Measurements from ENCODE around the gene INPP5E. TPM values are rescaled to one million over a fixed set of nuclear protein-coding genes. Genes with fewer than 3 reads are reported as not detected.

The INPP5E gene
- total RNA-seq, 1 experiment from 2014 or later = 11.3 TPM

DNA sequence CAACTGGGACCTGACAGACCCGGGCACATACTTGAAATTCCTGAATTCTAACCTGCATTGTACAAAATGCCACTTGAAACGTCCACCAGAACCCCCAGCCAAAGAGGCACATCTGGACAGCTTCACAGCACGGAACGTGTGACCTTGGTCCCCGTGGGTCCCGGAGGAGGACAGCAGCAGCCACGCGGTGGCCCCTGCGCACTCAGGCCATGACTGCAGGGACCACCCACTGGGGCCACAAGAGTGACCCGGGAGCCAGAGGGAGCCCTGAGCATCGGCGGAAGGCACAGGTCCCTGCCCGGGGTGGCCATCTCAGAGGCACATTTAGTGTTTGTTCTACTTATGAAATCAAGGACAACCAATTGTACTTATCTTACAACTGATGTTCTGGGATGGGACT is 37.6 kb downstream of the INPP5E start:
- no peak overlapping the region for H3K4me3 Mint-ChIP-seq (ENCODE audit: low read depth, unreplicated experiment)
- H3K4me1 Mint-ChIP-seq (ENCODE audit: low read depth, unreplicated experiment) = no peaks in the 10 kb centered on the region
- intact Hi-C loops (cut with micrococcal nuclease; ENCODE audit: unreplicated experiment) = no loop called here
- no peak for DNase-seq
- H3K27ac Mint-ChIP-seq (ENCODE audit: unreplicated experiment) = no peak overlapping the region
- no peaks in the 10 kb centered on the region for H3K9me3 Mint-ChIP-seq (ENCODE audit: low read depth, unreplicated experiment)
- H3K36me3 Mint-ChIP-seq (ENCODE audit: insufficient read depth, unreplicated experiment) = peaks cover 41% of the 10 kb centered on the region
- no peaks in the 10 kb centered on the region for H3K27me3 Mint-ChIP-seq (ENCODE audit: unreplicated experiment)
- BruUV-seq (replicated peaks) = no TSS peak
- CTCF ChIA-PET = interaction anchor here (0.6 kb wide), 1 partner anchor 70 kb away, joined by 4 read pairs; no protein-coding TSS in a partner anchor
- TF ChIP-seq, protein P1, sequence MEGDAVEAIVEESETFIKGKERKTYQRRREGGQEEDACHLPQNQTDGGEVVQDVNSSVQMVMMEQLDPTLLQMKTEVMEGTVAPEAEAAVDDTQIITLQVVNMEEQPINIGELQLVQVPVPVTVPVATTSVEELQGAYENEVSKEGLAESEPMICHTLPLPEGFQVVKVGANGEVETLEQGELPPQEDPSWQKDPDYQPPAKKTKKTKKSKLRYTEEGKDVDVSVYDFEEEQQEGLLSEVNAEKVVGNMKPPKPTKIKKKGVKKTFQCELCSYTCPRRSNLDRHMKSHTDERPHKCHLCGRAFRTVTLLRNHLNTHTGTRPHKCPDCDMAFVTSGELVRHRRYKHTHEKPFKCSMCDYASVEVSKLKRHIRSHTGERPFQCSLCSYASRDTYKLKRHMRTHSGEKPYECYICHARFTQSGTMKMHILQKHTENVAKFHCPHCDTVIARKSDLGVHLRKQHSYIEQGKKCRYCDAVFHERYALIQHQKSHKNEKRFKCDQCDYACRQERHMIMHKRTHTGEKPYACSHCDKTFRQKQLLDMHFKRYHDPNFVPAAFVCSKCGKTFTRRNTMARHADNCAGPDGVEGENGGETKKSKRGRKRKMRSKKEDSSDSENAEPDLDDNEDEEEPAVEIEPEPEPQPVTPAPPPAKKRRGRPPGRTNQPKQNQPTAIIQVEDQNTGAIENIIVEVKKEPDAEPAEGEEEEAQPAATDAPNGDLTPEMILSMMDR (IDR thresholded peaks at IDR 0.05; ENCODE audit: unreplicated experiment) = no peak

DNA sequence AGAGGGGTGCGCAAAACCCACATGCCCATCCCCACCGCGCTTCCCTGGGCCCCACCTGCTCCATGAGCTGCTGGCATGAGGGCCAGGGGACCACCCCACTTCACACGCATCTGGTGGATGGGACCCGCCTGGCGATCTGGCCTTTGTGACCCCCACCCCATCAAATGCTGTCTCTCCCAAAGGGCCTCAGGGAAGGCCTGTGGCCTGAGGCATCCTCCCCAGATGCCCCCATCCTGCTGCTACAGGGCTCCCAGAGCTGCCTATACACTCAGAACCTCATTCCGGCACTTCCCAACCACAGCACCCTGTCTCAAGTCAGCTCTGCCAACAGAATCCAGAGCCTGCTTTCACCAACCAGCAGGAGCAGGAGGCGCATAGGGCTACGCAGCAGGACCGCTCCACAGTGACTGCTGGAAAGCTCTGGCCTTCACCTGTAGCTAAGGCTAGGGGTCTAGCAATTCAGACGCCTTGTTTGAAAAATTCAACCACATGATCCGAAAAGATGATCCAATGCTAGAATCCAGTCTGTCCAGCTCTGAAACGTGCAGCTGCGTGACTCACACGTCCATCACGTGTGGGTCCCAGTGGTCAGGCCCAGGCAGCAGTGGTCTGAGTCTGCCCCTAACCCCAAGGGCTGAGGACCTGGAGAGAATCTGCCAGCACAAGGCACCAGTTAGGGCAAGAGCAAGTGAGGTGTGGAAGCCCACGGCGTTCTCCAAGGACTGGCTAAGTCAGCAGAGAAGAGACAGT is 38.3 kb downstream of the INPP5E start:
- CTCF ChIA-PET = interaction anchor here (0.6 to 0.7 kb wide), 2 partner anchors 56 to 69 kb away, joined by 4 read pairs; no protein-coding TSS in a partner anchor
- Mint-ChIP-seq H3K27me3 (ENCODE audit: unreplicated experiment) (no peaks in the 10 kb centered on the region), H3K9me3 (ENCODE audit: low read depth, unreplicated experiment) (no peaks in the 10 kb centered on the region), H3K27ac (ENCODE audit: unreplicated experiment) (peak overlapping the region; percentile 50), H3K4me3 (ENCODE audit: low read depth, unreplicated experiment) (peak overlapping the region; percentile 89), H3K4me1 (ENCODE audit: low read depth, unreplicated experiment) (no peaks in the 10 kb centered on the region), H3K36me3 (ENCODE audit: insufficient read depth, unreplicated experiment) (peaks cover 38% of the 10 kb centered on the region)
- TF ChIP-seq, protein P1 (IDR thresholded peaks at IDR 0.05; ENCODE audit: unreplicated experiment) = no peak
- intact Hi-C loops (cut with micrococcal nuclease; ENCODE audit: unreplicated experiment) = no loop called here
- no TSS peak for BruUV-seq (replicated peaks)
- no peak for DNase-seq

DNA sequence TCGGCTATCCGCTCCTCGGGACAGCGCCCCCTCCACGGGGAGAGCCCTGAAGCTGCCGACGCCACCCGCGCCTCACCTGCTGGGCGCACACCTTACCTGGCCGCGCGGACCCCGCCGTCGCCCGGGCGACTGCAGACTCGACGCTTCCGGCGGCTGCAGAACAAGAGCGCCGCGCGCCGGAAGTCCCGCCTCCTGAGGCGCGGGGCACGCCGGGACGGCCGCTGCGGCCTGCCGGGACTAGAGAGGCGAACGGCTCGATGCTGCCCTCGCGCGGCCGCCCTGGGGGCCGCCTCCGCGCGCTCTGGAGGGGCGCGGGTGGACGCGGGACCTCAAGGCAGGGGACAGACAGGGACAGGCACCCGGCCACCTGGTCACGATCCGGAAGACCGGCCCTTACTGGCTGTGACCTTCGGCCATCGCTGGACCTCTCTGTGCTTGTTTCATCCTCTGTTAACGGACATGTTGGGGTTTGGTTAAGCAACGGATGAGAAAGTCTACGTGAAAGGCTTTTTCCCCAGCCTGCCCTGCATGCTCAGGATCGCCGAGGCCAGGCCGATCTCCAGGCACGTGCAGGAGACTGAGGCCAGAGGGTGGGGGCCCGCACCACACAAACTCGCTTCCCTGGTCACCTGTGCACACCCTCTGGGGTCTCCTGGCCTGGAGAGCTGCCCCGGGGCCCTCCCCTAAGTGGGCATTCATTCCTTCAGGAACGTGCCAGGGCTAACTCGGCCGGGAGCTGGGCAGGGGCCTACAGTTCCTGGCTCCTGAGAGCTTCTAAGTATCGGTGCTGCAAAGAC is 39.4 kb downstream of the INPP5E start, which contains the start of gene SNAPC4:
Gene SNAPC4 (minus strand): TSS at position 133 of the 797 bp plus-strand sequence. CDS start 1,742 bp downstream, outside the sequence.
- no TSS peak for BruUV-seq (replicated peaks)
- Mint-ChIP-seq H3K9me3 (ENCODE audit: low read depth, unreplicated experiment) (no peaks in the 10 kb centered on the region), H3K4me1 (ENCODE audit: low read depth, unreplicated experiment) (no peaks in the 10 kb centered on the region), H3K4me3 (ENCODE audit: low read depth, unreplicated experiment) (peak within 1 kb of the TSS; percentile 89), H3K36me3 (ENCODE audit: insufficient read depth, unreplicated experiment) (peaks cover 35% of the 10 kb centered on the region), H3K27ac (ENCODE audit: unreplicated experiment) (peak within 1 kb of the TSS; percentile 60), H3K27me3 (ENCODE audit: unreplicated experiment) (no peaks in the 10 kb centered on the region)
- TF ChIP-seq, protein P1 (IDR thresholded peaks at IDR 0.05; ENCODE audit: unreplicated experiment) = peak; percentile 83
- CTCF ChIA-PET = interaction anchor here (0.7 kb wide), 1 partner anchor 55 kb away, joined by 4 read pairs; no protein-coding TSS in a partner anchor
- DNase-seq = peak; percentile 83
- intact Hi-C loops (cut with micrococcal nuclease; ENCODE audit: unreplicated experiment) = no loop called here

DNA sequence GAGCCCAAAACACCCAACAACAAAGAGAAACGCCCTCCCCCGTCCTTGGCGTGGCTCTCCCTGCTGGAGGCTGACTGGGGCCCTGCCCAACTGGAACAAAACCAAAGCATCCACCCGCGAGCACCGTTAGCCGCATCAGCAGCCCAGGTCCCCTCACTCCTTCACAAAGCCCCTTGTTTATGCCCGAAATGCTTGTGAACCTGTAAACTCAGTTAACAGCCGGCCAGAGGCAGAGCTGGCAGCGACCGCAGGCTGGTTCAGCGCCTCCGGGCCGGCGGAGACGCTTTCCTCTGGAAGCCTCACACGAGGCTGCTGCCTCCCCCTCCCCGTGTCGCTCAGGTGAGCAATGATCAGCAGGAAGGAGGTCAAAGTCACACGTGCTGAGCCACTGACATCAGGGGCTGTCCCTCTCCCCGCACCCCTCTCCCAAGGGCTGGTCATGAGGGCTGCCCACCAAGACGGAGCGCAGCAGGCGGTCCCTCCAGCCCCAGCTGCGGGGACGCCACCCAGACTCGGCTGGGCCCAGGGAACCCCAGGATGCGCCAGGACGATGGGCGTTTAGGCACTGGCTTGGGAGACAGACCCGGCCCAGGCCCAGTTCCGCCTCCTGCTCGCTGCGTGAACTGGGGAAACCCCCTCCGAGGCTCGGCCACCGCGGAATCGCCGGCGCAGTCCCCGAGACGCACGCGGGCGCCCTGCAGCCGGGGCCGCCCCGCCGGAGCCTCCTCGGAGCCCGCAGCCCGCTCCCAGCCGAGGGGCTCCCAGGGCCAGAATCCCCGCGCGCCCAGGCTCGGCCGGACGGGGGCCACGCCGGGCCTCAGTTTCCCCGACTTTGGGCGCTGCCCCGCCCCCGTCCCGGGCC is 40.2 kb downstream of the INPP5E start:
- H3K36me3 Mint-ChIP-seq (ENCODE audit: insufficient read depth, unreplicated experiment) = peaks cover 31% of the 10 kb centered on the region
- peak overlapping the region; percentile 60 for H3K27ac Mint-ChIP-seq (ENCODE audit: unreplicated experiment)

More for the DNA sequence above, 40.2 kb downstream of the INPP5E start:
- CTCF ChIA-PET = no interaction called here
- peak overlapping the region; percentile 89 for H3K4me3 Mint-ChIP-seq (ENCODE audit: low read depth, unreplicated experiment)
- peak; percentile 26 for DNase-seq
- intact Hi-C loops (cut with micrococcal nuclease; ENCODE audit: unreplicated experiment) = no loop called here
- no peaks in the 10 kb centered on the region for H3K27me3 Mint-ChIP-seq (ENCODE audit: unreplicated experiment)
- H3K9me3 Mint-ChIP-seq (ENCODE audit: low read depth, unreplicated experiment) = no peaks in the 10 kb centered on the region
- H3K4me1 Mint-ChIP-seq (ENCODE audit: low read depth, unreplicated experiment) = no peaks in the 10 kb centered on the region
- TF ChIP-seq, protein P1 (IDR thresholded peaks at IDR 0.05; ENCODE audit: unreplicated experiment) = no peak
- BruUV-seq (replicated peaks) = no TSS peak
